PC-9 (cell line): ENCODE data around the gene HECTD1. TPM values are rescaled to one million over a fixed set of nuclear protein-coding genes. Genes with fewer than 3 reads are reported as not detected.
"Not testable (repeated sequence)": the region's sequence is repeated elsewhere in the genome, so short reads cannot be mapped to it uniquely, and the experiment has no call there.

Experiments
- BruUV-seq: library from RNA; stranded (reverse); fragments of 400-500 nt; replicated peaks from 2 replicates; lab custom pipeline; 2021; lab: Mats Ljungman, UMichigan
- CTCF ChIA-PET: fragments of 300-600 bp; sonication (Branson Sonifier 250); formaldehyde crosslinking; loops from one replicate; lab custom pipeline; 2022; ENCODE audit warnings: antibody characterized with exemption; lab: Charles Lee
- POLR2A ChIA-PET: fragments of 300-600 bp; sonication (Branson Sonifier 250); formaldehyde crosslinking; loops from one replicate; lab custom pipeline; 2022; ENCODE audit warnings: antibody characterized with exemption; ENCODE audit not compliant: unreplicated experiment; lab: Charles Lee
- DNase-seq, 2 experiments: peaks; one replicate each; pipeline versions ENCODE4 v3.0.0 to v3.0.0-alpha.2; 2015 to 2022; ENCODE audit warnings: mixed read lengths in 1 of 2
- H2AFZ ChIP-seq: fragments of 200-600 bp; sonication (generic); 2 replicates; pipeline ENCODE4 v1.8.1; 2017; ENCODE audit warnings: antibody characterized with exemption
- H3F3A ChIP-seq: fragments of 200-600 bp; sonication (generic); 2 replicates; pipeline ENCODE4 v1.8.1; 2017; ENCODE audit warnings: antibody characterized with exemption, mild to moderate bottlenecking, low read depth; ENCODE audit not compliant: insufficient read depth
- H3K27ac ChIP-seq: fragments of 200-600 bp; sonication (generic); 2 replicates; pipeline ENCODE4 v1.6.1; 2016; ENCODE audit warnings: mixed run types
- H3K27me3 ChIP-seq: fragments of 200-600 bp; sonication (generic); 2 replicates; pipeline ENCODE4 v1.6.1; 2016; ENCODE audit warnings: low read depth, mixed run types; ENCODE audit not compliant: insufficient read depth
- H3K36me3 ChIP-seq: fragments of 200-600 bp; sonication (generic); 2 replicates; pipeline ENCODE4 v1.6.1; 2016; ENCODE audit warnings: low read depth, mixed run types
- H3K4me1 ChIP-seq: fragments of 200-600 bp; sonication (generic); replicated peaks from 2 replicates; pipeline ENCODE4 v1.6.1; 2016; ENCODE audit warnings: mixed run types; ENCODE audit not compliant: insufficient read depth
- H3K4me2 ChIP-seq: fragments of 200-600 bp; sonication (generic); 2 replicates; pipeline ENCODE4 v1.6.1; 2017; ENCODE audit warnings: mixed run types
- H3K4me3 ChIP-seq: fragments of 200-600 bp; sonication (generic); 2 replicates; pipeline ENCODE4 v1.6.1; 2016; ENCODE audit warnings: mixed run types
- H3K79me2 ChIP-seq: fragments of 200-600 bp; sonication (generic); 2 replicates; pipeline ENCODE4 v1.6.1; 2017; ENCODE audit warnings: low read depth, mixed run types
- H3K9me2 ChIP-seq: fragments of 200-600 bp; sonication (generic); 2 replicates; pipeline ENCODE4 v1.8.1; 2017; ENCODE audit warnings: mild to moderate bottlenecking; ENCODE audit not compliant: insufficient read depth
- H3K9me3 ChIP-seq: fragments of 200-600 bp; sonication (generic); 2 replicates; pipeline ENCODE4 v1.8.1; 2016; ENCODE audit warnings: low read depth; ENCODE audit not compliant: insufficient read depth
- H4K20me1 ChIP-seq: fragments of 200-600 bp; sonication (generic); 2 replicates; pipeline ENCODE4 v1.8.1; 2017; ENCODE audit not compliant: insufficient read depth
- CTCF ChIP-seq: fragments of 200-600 bp; sonication (generic); conservative IDR thresholded peaks from 2 replicates; pipeline ENCODE4 v1.6.1; 2017; ENCODE audit warnings: mixed run types, antibody characterized with exemption, mild to moderate bottlenecking, moderate library complexity
- EZH2 ChIP-seq: fragments of 200-600 bp; sonication (generic); IDR thresholded peaks from 2 replicates; pipeline ENCODE4 v1.8.0; 2017; ENCODE audit warnings: antibody characterized with exemption, low read depth
- intact Hi-C: fragments of 100-400 bp; cut with micrococcal nuclease; formaldehyde crosslinking; loops from one replicate; pipeline ENCODE4 v1.10.0; 2022; ENCODE audit not compliant: unreplicated experiment
- total RNA-seq: library from RNA; stranded (reverse); gene quantifications from 2 replicates; pipeline ENCODE4 v1.2.3, GENCODE V29; 2021

Gene HECTD1
- total RNA-seq, 1 experiment from 2014 or later, result 93.9 TPM

- H3K9me3 ChIP-seq, result no peaks in the 10 kb centered on the region
- H3K9me2 ChIP-seq, result no peaks in the 10 kb centered on the region
- BruUV-seq, result no TSS peak
- H3F3A ChIP-seq, result peaks cover 7% of the 10 kb centered on the region; the same call in 1 of the 2 replicates
- H3K4me1 ChIP-seq, result peaks cover 17% of the 10 kb centered on the region
- H3K27ac ChIP-seq, result no peak overlapping the region
- H3K79me2 ChIP-seq, result no peaks in the 10 kb centered on the region
- no peak overlapping the region for H3K4me3 ChIP-seq
- intact Hi-C loops, result no loop called here
- H3K27me3 ChIP-seq, result no peaks in the 10 kb centered on the region
- CTCF ChIA-PET, result no interaction called here
- POLR2A ChIA-PET, result no interaction called here
- no peak for TF ChIP-seq CTCF
- TF ChIP-seq EZH2, result no peak
- H2AFZ ChIP-seq, result no peak overlapping the region
- no peaks in the 10 kb centered on the region for H4K20me1 ChIP-seq
- H3K36me3 ChIP-seq, result no peaks in the 10 kb centered on the region
- DNase-seq, result no peak
- H3K4me2 ChIP-seq, result no peak overlapping the region
These were observed 32.1 kb upstream of the HECTD1 start for GRCh38 chr14:31239741-31240140.

DNA sequence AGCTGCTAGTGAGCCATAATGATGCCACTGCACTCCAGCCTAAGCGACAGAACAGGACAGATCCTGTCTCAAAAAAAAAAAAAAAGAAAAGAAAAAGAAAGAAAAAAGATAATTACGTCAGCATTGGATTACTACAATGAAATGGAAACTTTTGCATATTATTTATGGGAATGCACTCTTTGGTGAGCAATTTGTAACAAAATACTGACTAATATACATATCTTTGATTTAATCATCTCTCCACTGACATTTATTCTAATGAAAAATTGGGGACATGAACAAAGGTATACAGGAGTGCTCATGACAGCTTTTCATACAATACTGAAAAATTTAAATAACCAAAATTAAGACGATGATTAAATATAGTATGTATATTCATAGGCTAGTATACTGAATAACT is 27.9 kb upstream of the HECTD1 start:
- ChIA-PET CTCF (no interaction called here), POLR2A (no interaction called here)
- no peaks in the 10 kb centered on the region for H3K79me2 ChIP-seq
- no peaks in the 10 kb centered on the region for H3K27me3 ChIP-seq
- H3K9me3 ChIP-seq, result no peaks in the 10 kb centered on the region
- H3K4me2 ChIP-seq, result no peak overlapping the region
- H2AFZ ChIP-seq, result no peak overlapping the region
- no peak overlapping the region for H3K4me3 ChIP-seq
- no peaks in the 10 kb centered on the region for H3K9me2 ChIP-seq
- H4K20me1 ChIP-seq, result no peaks in the 10 kb centered on the region
- TF ChIP-seq EZH2 (no peak), CTCF (no peak)
- BruUV-seq, result no TSS peak
- intact Hi-C loops, result no loop called here
- H3K4me1 ChIP-seq, result peaks cover 9% of the 10 kb centered on the region
- no peaks in the 10 kb centered on the region for H3K36me3 ChIP-seq
- DNase-seq, result no peak
- no peaks in the 10 kb centered on the region for H3F3A ChIP-seq
- H3K27ac ChIP-seq, result no peak overlapping the region

- H3K27ac ChIP-seq, result no peak overlapping the region
- H3K79me2 ChIP-seq, result no peaks in the 10 kb centered on the region
- TF ChIP-seq CTCF (no peak), EZH2 (no peak)
- BruUV-seq, result no TSS peak
- H3K4me1 ChIP-seq, result peaks cover 33% of the 10 kb centered on the region
- DNase-seq, result no peak
- no peak overlapping the region for H2AFZ ChIP-seq
- intact Hi-C loops, result no loop called here
- no peak overlapping the region for H3K4me2 ChIP-seq
- no peaks in the 10 kb centered on the region for H3K9me2 ChIP-seq
- peaks cover 16% of the 10 kb centered on the region for H3F3A ChIP-seq
- no peaks in the 10 kb centered on the region for H3K9me3 ChIP-seq
- H3K27me3 ChIP-seq, result no peaks in the 10 kb centered on the region
- CTCF ChIA-PET, result no interaction called here
- H4K20me1 ChIP-seq, result no peaks in the 10 kb centered on the region
- no peaks in the 10 kb centered on the region for H3K36me3 ChIP-seq
- POLR2A ChIA-PET, result no interaction called here
- no peak overlapping the region for H3K4me3 ChIP-seq
These were observed 24.5 kb upstream of the HECTD1 start for GRCh38 chr14:31232081-31232480.

GRCh38 chr14:31231272-31231671 is 23.7 kb upstream of the HECTD1 start:
- POLR2A ChIA-PET, result interaction anchor here (0.6 kb wide), 1 partner anchor 20 kb away, joined by 5 read pairs; no protein-coding TSS in a partner anchor
- H4K20me1 ChIP-seq, H3K79me2 ChIP-seq, H3K4me2 ChIP-seq, H3K27me3 ChIP-seq, H3K36me3 ChIP-seq, H3K27ac ChIP-seq, H3K9me3 ChIP-seq, intact Hi-C loops, H2AFZ ChIP-seq, H3K9me2 ChIP-seq, BruUV-seq, DNase-seq, H3K4me3 ChIP-seq, CTCF ChIA-PET: not testable (repeated sequence)
- Histone ChIP-seq H3F3A (peaks cover 16% of the 10 kb centered on the region), H3K4me1 (peaks cover 33% of the 10 kb centered on the region)
